Measurements from ENCODE around the gene ZNF485.
"Not testable (repeated sequence)": the region's sequence is repeated elsewhere in the genome, so short reads cannot be mapped to it uniquely, and the experiment has no call there.

ZNF485 gene

DNA sequence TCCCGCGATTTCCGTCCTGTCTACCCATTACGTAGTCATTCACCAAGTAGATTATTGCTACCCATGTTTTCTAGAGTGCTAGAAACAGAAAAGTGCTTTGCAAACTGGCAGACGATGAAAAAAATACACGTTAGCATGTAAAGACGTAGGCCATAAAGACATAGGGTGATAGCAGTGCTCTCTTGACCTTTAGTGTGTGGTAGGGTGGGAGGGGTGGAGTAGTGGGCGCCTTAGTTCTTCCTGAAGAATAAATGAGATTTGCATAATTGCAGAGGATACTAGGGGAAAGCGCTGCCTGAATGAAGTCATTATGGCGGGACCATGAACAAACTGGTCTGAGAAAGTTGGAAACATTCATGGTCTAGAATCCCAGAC, 948 bp downstream of the ZNF485 start:
- DNase-seq: no peak

DNA sequence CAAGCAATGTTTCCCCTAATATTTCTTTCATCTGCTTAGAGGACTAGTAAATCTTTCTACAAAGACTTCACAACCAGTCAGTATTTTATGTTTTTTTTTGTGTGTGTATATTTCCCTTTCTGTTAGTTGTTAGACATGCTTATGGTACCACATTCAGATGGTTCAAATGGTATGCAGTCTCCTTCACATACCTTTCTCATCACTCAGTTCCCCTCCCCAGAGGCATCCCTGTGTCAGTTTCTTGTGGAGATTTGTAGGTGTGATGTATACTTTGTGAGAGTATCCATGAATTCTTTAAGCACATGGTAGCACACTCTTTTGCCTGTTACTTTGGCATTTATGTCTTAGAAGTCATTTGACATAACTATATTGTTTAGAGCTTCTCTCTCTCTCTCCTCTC, 4.4 kb downstream of the ZNF485 start:
- no peak for DNase-seq

DNA sequence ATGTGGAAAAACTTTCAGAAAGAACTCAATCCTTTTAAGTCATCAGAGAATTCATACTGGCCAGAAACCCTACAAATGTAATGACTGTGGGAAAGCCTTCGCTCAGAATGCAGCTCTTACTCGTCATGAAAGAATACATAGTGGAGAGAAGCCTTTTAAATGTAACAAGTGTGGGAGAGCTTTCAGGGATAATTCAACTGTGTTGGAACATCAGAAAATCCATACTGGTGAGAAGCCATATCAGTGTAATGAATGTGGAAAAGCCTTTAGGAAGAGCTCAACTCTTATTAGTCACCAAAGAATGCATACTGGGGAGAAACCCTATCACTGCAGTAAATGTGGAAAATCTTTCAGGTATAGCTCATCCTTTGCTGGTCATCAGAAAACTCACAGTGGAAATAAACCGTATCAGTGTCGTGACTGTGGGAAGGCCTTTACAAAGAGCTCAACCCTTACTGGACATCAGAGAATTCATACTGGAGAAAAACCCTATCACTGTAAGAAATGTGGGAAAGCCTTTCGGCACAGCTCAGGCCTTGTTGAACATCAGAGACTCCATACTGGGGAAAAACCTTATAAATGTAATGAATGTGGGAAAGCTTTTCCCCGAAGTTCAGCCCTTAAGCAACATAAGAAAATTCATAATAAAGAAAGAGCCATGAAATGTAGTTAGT, 10.6 kb downstream of the ZNF485 start:
- DNase-seq: no peak

DNA sequence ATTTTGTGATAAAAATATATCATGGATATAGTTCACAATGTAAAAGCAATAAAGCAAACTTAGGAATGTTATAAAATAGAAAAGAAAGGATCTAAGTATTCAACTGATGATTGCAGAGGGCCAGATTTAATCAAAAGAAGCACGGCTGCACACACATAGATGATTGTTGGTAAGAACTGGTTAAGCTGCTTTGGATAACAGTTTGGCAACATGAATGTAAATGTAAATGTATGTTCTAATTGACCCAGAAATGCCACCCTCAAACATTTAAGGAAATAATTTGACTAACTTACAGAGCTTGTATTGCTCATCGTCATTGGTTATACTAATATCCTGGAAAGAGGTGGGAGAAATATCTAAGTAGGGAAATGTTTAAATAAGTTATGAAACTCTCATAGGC, 13.1 kb downstream of the ZNF485 start:
- no peak for DNase-seq

DNA sequence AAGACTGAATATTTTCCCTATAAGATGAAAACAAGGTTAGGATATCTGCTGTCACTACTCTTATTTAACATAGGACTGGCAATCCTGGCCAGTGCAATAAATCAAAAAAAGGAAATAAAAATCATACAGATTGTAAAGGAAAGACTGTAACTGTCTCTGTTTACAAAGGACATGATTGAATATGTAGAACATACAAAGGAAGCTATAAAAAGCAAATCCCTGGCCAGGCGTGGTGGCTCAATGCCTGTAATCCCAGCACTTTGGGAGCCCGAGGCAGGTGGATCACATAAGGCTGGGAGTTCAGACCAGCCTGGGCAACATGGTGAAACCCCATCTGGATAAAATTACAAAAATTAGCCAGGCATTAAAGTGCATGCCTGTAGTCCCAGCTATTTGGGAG, 15.8 kb downstream of the ZNF485 start:
- no peak for DNase-seq

DNA sequence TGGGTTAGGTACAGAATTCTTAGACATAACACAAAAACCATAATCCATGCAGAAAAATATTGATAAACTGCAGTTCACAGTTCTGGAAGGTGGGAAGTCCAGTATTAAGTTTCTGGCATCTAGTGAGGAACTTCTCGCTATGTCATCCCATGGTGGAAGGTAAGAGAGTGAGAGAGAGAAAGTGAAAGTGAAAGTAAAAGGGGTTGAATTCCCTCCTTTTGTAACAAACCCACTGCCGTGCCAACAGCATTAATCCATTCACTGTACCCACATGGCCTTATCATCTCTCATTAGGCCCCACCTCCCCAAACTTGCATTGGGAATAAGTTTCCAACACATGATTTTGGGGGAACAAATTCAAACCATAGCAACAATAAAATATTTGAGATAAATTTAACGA, 17.1 kb downstream of the ZNF485 start:
- DNase-seq: no peak

DNA sequence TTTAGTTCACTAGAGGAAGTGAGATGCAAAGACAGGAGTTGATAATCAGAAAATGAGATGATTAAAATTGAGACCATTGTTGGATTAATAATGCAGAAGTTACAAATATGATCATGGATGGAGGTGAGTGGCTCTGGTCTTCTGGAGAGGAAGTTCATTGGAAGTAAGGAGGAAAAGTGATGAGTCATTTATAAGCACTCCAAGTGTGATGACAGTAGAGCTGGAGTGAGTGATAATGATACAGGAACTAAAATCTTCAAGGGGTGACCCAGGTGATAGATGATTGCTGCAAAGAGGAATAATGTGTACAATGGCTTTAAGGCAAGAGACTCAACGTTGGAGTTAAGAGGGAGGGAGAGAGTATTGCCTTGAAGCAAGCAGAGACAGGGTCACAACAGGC, 21.7 kb downstream of the ZNF485 start:
- DNase-seq: no peak

DNA sequence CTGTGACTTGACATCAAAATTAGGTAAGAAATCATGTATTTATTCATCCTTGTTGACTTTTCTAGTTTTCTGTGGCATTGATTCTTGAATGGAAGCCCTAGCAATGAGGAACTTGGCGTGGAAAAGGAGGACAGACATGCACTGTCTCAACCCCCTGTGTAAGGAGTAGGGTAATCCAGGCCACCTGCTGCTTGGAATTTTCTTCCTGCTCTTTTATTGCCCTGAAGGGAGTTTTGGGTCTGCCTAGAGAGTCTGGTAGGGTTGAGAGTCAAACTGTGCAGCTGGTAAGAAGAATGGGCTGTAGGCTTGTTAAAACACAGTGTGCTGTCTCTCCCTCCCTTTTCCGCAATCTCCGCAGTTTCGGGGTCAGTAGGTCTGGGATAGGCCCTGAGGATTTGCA, 22.7 kb downstream of the ZNF485 start:
- no peak for DNase-seq

DNA sequence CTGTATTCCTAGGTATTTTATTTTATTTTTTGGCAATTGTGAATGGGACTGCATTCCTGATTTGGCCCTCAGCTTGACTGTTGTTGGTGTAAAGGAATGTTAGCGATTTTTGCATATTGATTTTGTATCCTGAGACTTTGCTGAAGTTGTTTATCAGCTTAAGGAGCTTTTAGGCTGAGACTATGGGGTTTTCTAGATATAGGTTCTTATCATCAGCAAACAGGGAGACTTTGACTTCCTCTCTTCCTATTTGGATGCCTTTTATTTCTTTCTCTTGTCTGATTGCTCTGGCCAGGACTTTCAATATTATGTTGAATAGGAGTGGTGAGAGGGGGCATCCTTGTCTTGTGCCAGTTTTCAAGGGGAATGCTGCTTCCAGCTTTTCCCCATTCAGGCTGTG, 29.6 kb downstream of the ZNF485 start:
- not testable (repeated sequence) for DNase-seq

DNA sequence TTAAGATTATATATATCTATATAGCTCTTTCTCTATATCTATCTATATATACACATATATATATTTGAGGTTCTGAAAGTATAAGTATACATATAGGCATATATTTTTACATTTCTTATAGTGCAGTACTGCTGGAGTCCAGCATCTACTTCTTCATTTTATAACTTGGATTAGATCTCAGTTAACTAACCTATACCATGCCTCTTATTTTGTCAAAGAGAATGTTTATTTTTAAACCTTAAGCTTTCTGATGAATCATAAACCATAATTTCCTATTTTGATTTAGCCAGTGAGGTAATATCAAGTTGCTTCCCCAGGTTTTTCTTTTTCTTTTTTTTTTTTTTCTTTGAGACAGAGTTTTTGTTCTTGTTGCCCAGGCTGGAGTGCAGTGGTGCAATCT, 34.4 kb downstream of the ZNF485 start:
- no peak for DNase-seq

DNA sequence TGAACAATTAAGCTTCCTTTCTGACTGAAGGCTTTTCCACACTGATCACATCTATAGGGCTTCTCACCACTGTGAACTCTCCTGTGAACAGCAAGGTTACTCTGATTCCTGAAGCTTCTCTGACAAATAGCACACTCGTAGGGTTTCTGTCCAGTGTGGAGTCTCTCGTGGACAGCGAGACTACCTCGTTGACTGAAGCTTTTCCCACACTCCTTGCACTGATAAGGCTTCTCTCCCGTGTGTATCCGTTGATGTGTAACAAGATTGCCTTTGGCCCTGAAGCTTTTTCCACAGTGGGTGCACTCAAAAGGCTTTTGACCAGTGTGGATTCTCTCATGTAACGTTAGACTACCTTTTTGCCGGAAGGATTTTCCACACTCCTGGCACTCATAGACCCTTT, 38.0 kb downstream of the ZNF485 start:
- DNase-seq: no peak

DNA sequence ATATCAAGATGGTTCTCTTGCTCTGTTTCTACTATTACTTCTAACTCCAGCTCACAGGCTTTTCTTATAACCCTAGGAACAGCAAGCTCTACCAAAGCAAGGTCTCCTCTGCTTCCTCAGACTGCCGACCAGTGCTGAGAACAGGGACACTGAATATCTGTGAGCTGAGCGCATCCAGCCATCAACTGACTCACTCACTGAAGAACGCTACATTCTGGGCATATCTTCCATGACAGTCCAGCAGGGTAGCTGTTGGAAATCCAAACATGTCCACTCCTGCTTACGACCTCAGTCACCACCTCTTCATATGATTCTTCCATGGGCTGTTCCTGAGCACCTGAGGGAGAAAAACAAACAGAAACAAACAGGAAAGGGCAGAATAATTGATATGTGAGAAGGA, 39.6 kb downstream of the ZNF485 start:
- no peak for DNase-seq

DNA sequence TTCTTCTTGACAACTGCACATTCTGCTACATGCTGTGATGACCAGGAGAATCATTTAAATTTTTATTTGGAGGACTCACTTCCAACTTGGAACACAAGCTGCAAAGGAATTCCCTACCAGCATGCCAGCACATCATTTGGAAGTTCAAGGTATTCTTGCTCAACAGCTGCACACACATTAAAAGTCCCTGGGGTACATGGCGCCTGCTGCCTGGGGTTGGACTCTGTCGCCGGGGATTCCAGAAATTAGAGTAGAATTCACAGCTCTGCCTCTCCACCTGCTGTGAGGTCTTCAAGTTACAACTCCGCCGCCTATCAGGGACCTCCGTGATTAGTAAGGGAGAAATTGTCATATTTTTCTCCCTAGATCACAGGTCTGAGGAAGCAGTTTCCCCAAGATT, 41.3 kb downstream of the ZNF485 start:
- DNase-seq: no peak

DNA sequence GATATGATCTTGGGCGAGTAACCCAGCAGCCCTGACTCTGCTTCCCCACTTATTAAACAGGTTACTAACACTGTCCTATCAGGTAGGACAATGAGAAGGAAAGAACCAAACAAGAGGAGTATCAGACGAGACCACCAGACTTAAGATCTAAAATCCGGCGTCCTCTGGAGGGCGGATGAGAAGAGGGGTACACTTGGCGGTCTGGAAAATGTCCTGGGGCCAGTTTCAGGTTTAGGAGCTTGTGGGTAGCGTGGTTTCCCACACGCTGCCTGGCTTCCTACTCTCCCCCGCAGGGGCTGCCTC, 41.8 kb downstream of the ZNF485 start:
- DNase-seq: no peak

DNA sequence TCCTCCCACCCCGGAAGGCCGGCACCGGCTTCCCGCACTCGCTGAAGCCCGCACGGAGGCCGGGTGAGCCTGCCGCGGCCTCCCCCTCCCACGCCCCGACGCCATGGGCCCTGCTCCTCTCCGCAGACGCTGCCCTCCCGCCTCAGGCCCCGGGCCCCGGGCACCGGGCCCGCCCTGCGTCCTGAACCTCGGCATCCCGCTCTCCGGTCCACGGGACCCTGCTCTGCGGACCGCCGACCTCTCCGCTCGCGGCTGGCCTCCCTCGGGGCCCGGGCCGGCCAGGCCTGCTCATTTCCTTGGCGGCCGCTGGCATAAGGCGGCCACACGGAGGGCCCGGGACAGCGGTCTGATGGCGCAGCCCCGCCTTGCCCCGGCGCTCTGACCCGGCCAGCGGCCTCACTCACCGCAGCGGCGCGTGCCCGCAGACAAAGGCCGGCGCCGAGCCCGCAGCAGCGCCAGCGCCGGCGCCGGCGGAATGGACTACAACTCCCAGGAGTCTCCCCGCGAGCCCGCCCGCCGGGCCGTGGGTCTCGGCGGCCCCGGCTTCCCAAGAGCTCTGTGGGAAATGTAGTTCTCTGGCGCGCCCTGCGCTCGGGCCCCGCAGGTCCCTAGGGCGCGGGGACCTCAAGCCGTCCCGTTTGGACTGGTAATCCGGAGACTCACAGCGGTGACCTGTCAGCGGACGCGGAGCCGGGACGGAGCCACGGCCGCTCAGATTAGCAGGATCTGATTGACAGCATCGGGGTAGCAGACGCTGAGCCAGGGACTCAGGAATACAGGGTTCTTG, 42.4 kb downstream of the ZNF485 start, which contains the start of gene ZNF32:
Gene ZNF32, minus strand, starts transcription at position 484 of the 787 bp plus-strand sequence. CDS start 2,748 bp downstream, outside the sequence.
- DNase-seq: peak; percentile 82 to 84

DNA sequence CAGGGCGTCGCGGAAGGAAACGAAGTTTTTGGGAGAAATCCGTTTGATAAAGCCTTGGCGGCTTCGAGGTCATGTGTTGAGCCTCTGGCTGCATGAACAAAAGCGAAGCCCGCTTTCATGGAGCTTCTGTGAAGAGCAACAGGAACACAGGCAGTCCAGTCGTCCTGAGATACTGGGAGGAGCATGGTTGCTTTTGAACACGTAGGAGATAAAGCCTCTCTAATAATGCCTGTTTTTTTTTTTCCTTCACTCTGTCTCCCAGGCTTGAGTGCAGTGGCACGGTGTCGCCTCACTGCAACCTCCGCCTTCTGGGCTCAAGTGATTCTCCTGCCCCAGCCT, 42.9 kb downstream of the ZNF485 start:
- no peak for DNase-seq

DNA sequence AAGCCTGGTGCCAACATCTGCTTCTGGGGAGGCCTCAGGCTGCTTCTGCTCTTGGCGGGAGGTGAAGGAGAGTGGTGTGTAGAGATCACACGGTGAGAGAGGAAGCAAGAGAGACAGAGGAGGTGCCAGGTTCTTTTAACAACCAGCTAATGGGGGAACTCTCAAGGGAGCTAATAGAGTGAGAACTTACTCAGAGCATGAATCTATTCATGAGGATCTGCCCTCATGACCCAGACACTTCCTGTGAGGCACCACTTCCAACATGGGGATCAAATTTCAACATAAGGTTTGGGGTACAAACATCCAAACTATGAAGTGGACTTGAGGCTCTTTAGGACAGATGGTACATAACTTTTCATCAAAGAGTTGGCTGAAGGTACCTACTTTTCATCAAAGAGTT, 47.5 kb downstream of the ZNF485 start:
- DNase-seq: no peak

DNA sequence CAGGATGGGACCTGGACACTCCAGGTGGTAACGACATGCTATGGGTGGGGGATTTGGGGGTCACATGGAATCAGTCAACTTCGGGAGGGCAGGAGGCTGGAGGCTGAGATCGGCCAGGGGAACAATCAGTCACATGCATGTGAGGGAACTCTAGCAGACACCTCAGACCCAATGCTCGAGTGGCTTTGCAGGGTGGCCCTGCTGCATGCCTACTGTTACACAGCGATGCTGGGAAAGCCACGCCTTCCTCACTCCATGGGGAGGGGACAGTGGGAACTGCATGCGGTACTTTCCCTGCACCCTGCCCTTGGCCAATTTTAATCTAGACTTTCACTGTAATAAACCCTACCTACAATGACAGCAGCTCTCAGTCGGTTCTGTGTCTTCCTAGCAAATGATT, 49.1 kb downstream of the ZNF485 start:
- DNase-seq: no peak

DNA sequence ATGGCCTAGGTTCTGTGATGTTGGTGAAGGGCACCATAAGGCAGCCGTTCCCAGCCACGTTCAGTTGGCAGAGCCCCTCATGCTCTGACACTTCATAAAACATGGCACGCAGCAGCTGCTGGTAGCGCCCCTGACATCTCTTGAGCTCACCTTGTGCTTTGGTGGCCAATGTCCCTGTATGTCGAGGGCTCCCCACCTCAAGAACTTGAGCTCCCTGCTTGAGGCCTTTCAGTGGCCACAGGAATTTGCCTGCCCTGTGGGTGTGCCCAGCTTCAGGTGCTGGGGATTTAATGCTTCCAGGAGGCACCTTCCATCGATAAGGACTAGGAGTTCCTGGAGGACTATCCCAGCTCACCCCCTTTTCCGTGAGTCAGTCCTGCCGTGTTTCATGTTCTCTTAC, 52.0 kb downstream of the ZNF485 start:
- DNase-seq: no peak

DNA sequence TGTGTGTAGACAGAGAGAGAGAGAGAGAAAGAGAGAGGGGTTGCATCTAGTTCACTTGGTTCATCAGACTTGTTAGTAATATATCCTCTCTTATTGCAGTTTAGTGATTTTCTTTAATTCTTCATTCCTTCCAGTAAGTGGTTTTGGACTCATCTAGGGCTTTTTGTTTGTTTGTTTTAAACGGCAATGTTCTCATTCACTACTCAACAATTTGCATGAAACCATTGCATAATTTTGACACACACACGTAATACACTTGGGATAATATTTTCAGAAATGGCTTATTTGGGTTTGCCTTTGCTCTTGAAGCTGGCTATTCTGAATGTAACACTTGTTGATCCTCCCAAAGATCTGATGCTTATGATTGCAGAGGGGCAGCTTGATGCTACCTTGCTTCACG, 58.8 kb downstream of the ZNF485 start:
- no peak for DNase-seq

DNA sequence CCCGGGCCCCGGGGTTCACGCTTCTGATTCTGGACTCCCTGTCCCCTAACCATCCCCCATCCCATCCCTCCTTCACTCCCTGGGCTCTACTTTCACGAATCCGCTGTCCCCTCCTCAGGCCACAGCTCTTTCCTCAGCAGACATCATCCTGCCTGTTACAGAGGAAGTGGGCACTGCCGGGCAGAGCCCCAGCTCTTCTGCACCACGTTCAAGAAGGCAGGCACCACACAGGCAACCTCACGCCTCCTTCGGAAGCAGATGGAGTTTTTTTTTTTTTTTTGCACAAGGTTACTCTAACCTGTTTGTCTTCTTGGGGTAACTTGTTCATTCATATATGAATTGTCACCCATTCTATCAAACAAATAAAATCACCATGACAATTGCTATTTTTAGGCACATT, 60.3 kb downstream of the ZNF485 start:
- no peak for DNase-seq

DNA sequence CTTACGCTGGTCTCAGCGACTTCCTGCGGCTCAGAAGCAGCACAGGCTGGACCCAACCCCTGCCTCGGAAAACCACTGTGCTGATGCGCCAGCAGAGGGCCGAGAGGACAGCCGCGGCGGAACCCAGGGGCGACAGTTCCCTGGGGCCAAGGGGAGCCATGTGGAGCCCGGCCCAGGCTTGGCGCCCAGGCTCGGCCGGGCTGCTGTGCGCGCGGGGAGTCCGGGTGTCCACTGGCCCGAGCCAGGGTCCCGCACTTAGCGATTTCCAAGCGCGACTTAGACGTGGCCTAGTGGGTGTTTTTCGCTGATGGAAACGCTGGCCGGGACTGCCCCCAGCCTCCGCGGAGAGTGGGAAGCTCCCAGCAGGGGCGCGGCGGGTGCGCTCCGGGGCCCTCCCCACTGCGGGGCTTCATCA, 61.1 kb downstream of the ZNF485 start:
- DNase-seq: no peak
